Panc1 (cell line): ENCODE measurements around the gene CELF2. TPM values are rescaled to one million over a fixed set of nuclear protein-coding genes. Genes with fewer than 3 reads are reported as not detected.

Experiments used
- ATAC-seq: fragments of 200-7000 bp; cut with Tn5 transposase; 2 replicates; pipeline ENCODE4 v1.9.1; 2020; ENCODE audit warnings: mild to moderate bottlenecking, moderate library complexity
- BruUV-seq: library from RNA; stranded (reverse); fragments of 400-500 nt; replicated peaks from 2 replicates; lab custom pipeline; 2021; lab: Mats Ljungman, UMichigan
- CTCF ChIA-PET: fragments of 300-600 bp; sonication (Branson Sonifier 250); formaldehyde crosslinking; loops from one replicate; lab custom pipeline; 2022; ENCODE audit warnings: antibody characterized with exemption; lab: Charles Lee
- POLR2A ChIA-PET: fragments of 300-600 bp; sonication (Branson Sonifier 250); formaldehyde crosslinking; loops from one replicate; lab custom pipeline; 2022; ENCODE audit warnings: antibody characterized with exemption; lab: Charles Lee
- DNase-seq: peaks from one replicate; pipeline ENCODE4 v3.0.0-alpha.2; 2010; ENCODE audit warnings: low read depth, low spot score
- H3K27ac ChIP-seq: 2 replicates; pipeline ENCODE4 v1.5.1; 2011; ENCODE audit warnings: mild to moderate bottlenecking, low read length, inconsistent platforms
- H3K27me3 ChIP-seq: fragments of 200-500 bp; sonication (Bioruptor generic); 2 replicates; pipeline ENCODE4 v1.6.0; 2014; ENCODE audit warnings: low read length, inconsistent platforms; ENCODE audit not compliant: control insufficient read depth, insufficient read depth
- H3K36me3 ChIP-seq: fragments of 200-500 bp; sonication (Bioruptor generic); 2 replicates; pipeline ENCODE4 v1.5.1; 2014; ENCODE audit warnings: inconsistent platforms, mild to moderate bottlenecking, low read length, moderate library complexity; ENCODE audit not compliant: control insufficient read depth, insufficient read depth
- H3K4me1 ChIP-seq: 2 replicates; pipeline ENCODE4 v1.5.1; 2011; ENCODE audit warnings: inconsistent platforms, mild to moderate bottlenecking, low read length, moderate library complexity; ENCODE audit not compliant: control insufficient read depth, insufficient read depth
- H3K4me3 ChIP-seq, 2 experiments: 2 replicates each; pipeline ENCODE4 v1.5.1; 2011 to 2012; ENCODE audit warnings: low read depth in 2 of 2, low read length in 2 of 2, mild to moderate bottlenecking in 2 of 2, inconsistent platforms in 1 of 2, moderate library complexity in 1 of 2
- H3K9me3 ChIP-seq: fragments of 200-500 bp; sonication (Bioruptor generic); 2 replicates; pipeline ENCODE4 v1.5.1; 2014; ENCODE audit warnings: low read depth, mild to moderate bottlenecking, inconsistent platforms, low read length, moderate library complexity; ENCODE audit not compliant: control insufficient read depth, insufficient read depth
- CTCF ChIP-seq: fragments of 450-650 bp; IDR thresholded peaks from 2 replicates; pipeline ENCODE4 v1.5.1; 2017; ENCODE audit warnings: mild to moderate bottlenecking
- POLR2AphosphoS5 ChIP-seq: IDR thresholded peaks from 2 replicates; pipeline ENCODE4 v1.6.1; 2012; ENCODE audit warnings: mild to moderate bottlenecking, low read depth, low read length, moderate library complexity
- REST ChIP-seq, 2 experiments: IDR thresholded peaks; 2 replicates each; pipeline ENCODE4 v1.6.1; 2011 to 2012; ENCODE audit warnings: low read depth in 2 of 2, control low read depth in 1 of 2, low read length in 1 of 2, mild to moderate bottlenecking in 1 of 2, moderate library complexity in 1 of 2; ENCODE audit not compliant: insufficient read depth in 1 of 2
- SIN3A ChIP-seq: IDR thresholded peaks from 2 replicates; pipeline ENCODE4 v1.6.1; 2012; ENCODE audit warnings: low read depth, mild to moderate bottlenecking, low read length, moderate library complexity, borderline replicate concordance; ENCODE audit not compliant: insufficient read depth
- TCF7L2 ChIP-seq: IDR thresholded peaks from 2 replicates; pipeline ENCODE4 v1.6.1; 2011; ENCODE audit warnings: mild to moderate bottlenecking, low read depth, low read length, inconsistent platforms
- in situ Hi-C: cut with HindIII; loops from 2 replicates; pipeline ENCODE4 v1.10.0; 2016; ENCODE audit warnings: low sequenced_read_pairs, low pct_unique_long_range_greater_than_20kb
- intact Hi-C: fragments of 100-400 bp; cut with micrococcal nuclease; formaldehyde crosslinking; loops from one replicate; pipeline ENCODE4 v1.10.0; 2022; ENCODE audit not compliant: unreplicated experiment
- total RNA-seq: library from RNA; stranded (reverse); gene quantifications from one replicate; pipeline ENCODE4 v1.2.1, GENCODE V29; 2021; ENCODE audit not compliant: unreplicated experiment

Gene CELF2
- total RNA-seq, 1 experiment from 2014 or later: 0.44 TPM

- no peak for DNase-seq
- in situ Hi-C loops: no loop called here
- no peak overlapping the region for H3K27ac ChIP-seq
- no peaks in the 10 kb centered on the region for H3K9me3 ChIP-seq
- H3K36me3 ChIP-seq: no peaks in the 10 kb centered on the region
- CTCF ChIA-PET: no interaction called here
- POLR2A ChIA-PET: no interaction called here
- TF ChIP-seq POLR2AphosphoS5 (no peak), SIN3A (no peak), CTCF (no peak), REST (IDR thresholded peaks at IDR 0.05; ENCODE audit: insufficient read depth in 1 of 2, low read depth in 2 of 2, low read length in 1 of 2) (no peak), TCF7L2 (no peak)
- no TSS peak for BruUV-seq
- H3K4me3 ChIP-seq: no peak overlapping the region
- intact Hi-C loops: no loop called here
- ATAC-seq: no peak
- no peaks in the 10 kb centered on the region for H3K27me3 ChIP-seq
- H3K4me1 ChIP-seq: no peaks in the 10 kb centered on the region
Observed at GRCh38 chr10:11317936-11318670, 300.4 kb downstream of the CELF2 start.

GRCh38 chr10:11318826-11319598 lies 301.3 kb downstream of the CELF2 start:
- CTCF ChIA-PET: no interaction called here
- no peak for TF ChIP-seq REST (IDR thresholded peaks at IDR 0.05; ENCODE audit: insufficient read depth in 1 of 2, low read depth in 2 of 2, low read length in 1 of 2)
- TF ChIP-seq POLR2AphosphoS5: no peak
- TF ChIP-seq CTCF: no peak
- no peak for TF ChIP-seq SIN3A
- no peak for TF ChIP-seq TCF7L2
- DNase-seq (no peak), ATAC-seq (no peak)
- POLR2A ChIA-PET: no interaction called here
- H3K27me3 ChIP-seq: no peaks in the 10 kb centered on the region
- in situ Hi-C loops: no loop called here
- H3K4me1 ChIP-seq: no peaks in the 10 kb centered on the region
- no peak overlapping the region for H3K4me3 ChIP-seq
- no peak overlapping the region for H3K27ac ChIP-seq
- H3K9me3 ChIP-seq: no peaks in the 10 kb centered on the region
- H3K36me3 ChIP-seq: no peaks in the 10 kb centered on the region
- BruUV-seq: no TSS peak
- intact Hi-C loops: no loop called here
